ENCODE data around the gene SSBP4.

SSBP4 gene

GRCh38 chr19:18437491-18438330 lies 18.5 kb downstream of the SSBP4 start, which contains the start of gene ISYNA1:
ISYNA1 (minus strand) TSS chr19:18438133; CDS start chr19:18437979, 154 bp downstream.
- Mint-ChIP-seq H3K9me3 (peaks cover 3 to 5% of the 10 kb centered on the region in 2 donors), H3K27ac (peak within 1 kb of the TSS; percentile 76)
- no peak for DNase-seq

GRCh38 chr19:18438331-18439024 lies 19.3 kb downstream of the SSBP4 start:
- Mint-ChIP-seq H3K4me3 (peak overlapping the region; percentile 17 to 83), H3K4me1 (peaks cover 30 to 78% of the 10 kb centered on the region in 2 donors), H3K27ac (peak overlapping the region; percentile 56), H3K27me3 (no peaks in the 10 kb centered on the region), H3K9me3 (peaks cover 3 to 5% of the 10 kb centered on the region in 2 donors), H3K36me3 (peaks cover 12 to 22% of the 10 kb centered on the region in 2 donors)
- DNase-seq (no peak), ATAC-seq (replicated peaks) (no peak)

More at GRCh38 chr19:18437491-18438330, 18.5 kb downstream of the SSBP4 start, which contains the start of gene ISYNA1:
- ATAC-seq (replicated peaks), result peak; percentile 36 to 45
- Mint-ChIP-seq H3K36me3 (peaks cover 6 to 16% of the 10 kb centered on the region in 2 donors), H3K4me3 (peak within 1 kb of the TSS; percentile 77 to 83), H3K27me3 (no peaks in the 10 kb centered on the region), H3K4me1 (peaks cover 31 to 73% of the 10 kb centered on the region in 2 donors)

GRCh38 chr19:18439025-18439909 lies 20.1 kb downstream of the SSBP4 start:
- H3K4me1 Mint-ChIP-seq, result peaks cover 29 to 76% of the 10 kb centered on the region in 2 donors
- ATAC-seq (replicated peaks), result no peak

GRCh38 chr19:18439910-18440237 lies 20.7 kb downstream of the SSBP4 start:
- Mint-ChIP-seq H3K4me3 (no peak overlapping the region), H3K9me3 (peaks cover 3 to 5% of the 10 kb centered on the region in 2 donors), H3K36me3 (peaks cover 18 to 30% of the 10 kb centered on the region in 2 donors), H3K4me1 (peaks cover 26 to 70% of the 10 kb centered on the region in 2 donors), H3K27ac (peak overlapping the region; percentile 81), H3K27me3 (no peaks in the 10 kb centered on the region)
- ATAC-seq (replicated peaks), result no peak
- no peak for DNase-seq

More at GRCh38 chr19:18439025-18439909, 20.1 kb downstream of the SSBP4 start:
- peaks cover 18 to 30% of the 10 kb centered on the region in 2 donors for H3K36me3 Mint-ChIP-seq
- DNase-seq, result no peak
- H3K9me3 Mint-ChIP-seq, result peaks cover 3 to 5% of the 10 kb centered on the region in 2 donors
- no peaks in the 10 kb centered on the region for H3K27me3 Mint-ChIP-seq
- peak overlapping the region; percentile 81 for H3K27ac Mint-ChIP-seq
- H3K4me3 Mint-ChIP-seq, result peak overlapping the region in 1 of 2 donors; percentile 23

- H3K36me3 Mint-ChIP-seq, result peaks cover 18 to 33% of the 10 kb centered on the region in 2 donors
- H3K27me3 Mint-ChIP-seq, result no peaks in the 10 kb centered on the region
- H3K4me1 Mint-ChIP-seq, result peaks cover 25 to 66% of the 10 kb centered on the region in 2 donors
- no peak overlapping the region for H3K4me3 Mint-ChIP-seq
- DNase-seq, result no peak
- H3K27ac Mint-ChIP-seq, result peak overlapping the region; percentile 72
- ATAC-seq (replicated peaks), result peak; percentile 12 to 14
- peaks cover 3 to 5% of the 10 kb centered on the region in 2 donors for H3K9me3 Mint-ChIP-seq
Measured at GRCh38 chr19:18440415-18440877, 21.2 kb downstream of the SSBP4 start.

- Mint-ChIP-seq H3K4me3 (no peak overlapping the region), H3K27me3 (no peaks in the 10 kb centered on the region), H3K9me3 (peaks cover 3 to 5% of the 10 kb centered on the region in 2 donors), H3K36me3 (peaks cover 21 to 33% of the 10 kb centered on the region in 2 donors), H3K4me1 (peaks cover 22 to 59% of the 10 kb centered on the region in 2 donors), H3K27ac (peak overlapping the region; percentile 44)
- ATAC-seq (replicated peaks), result no peak
- DNase-seq, result no peak
Measured at GRCh38 chr19:18440936-18441803, 22.0 kb downstream of the SSBP4 start.

DNA sequence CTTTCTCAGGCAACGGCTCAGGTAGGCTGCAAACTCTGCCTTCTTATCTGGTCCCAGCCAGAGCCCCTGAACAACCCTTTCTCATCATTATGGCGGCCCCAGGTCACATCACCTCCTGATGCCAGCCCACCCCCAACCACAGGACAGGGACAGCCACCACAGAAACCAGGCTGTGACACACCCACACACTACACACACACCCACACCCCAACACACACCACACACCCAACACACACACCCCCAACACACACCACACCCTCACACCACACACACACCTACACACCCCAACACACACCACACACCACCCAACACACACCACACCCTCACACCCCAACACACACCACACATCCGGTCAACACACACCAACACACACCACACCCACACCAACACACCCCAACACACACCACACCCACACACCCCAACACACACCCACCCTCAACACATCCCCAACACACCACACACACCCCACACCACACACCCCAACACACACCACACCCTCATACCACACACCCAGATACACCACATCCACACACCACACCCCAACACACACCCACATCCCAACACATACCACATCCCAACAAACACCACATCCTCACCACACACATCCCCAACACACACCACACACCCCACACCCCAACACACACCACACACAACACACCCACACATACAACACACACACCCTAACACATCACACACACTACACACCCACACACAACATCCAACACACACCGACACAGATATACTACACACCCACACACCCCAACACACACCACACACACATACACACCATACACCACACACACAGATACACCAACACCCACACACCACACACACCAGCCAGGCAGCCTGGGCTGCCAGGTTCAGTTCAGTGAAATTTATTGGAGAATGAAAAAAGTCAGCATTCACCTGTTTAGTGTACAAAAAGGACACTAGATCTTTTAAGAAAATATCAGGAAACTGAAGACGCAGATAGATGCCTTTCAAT lies 22.9 kb downstream of the SSBP4 start:
- peaks cover 27 to 40% of the 10 kb centered on the region in 2 donors for H3K36me3 Mint-ChIP-seq
- H3K4me1 Mint-ChIP-seq, result peaks cover 16 to 53% of the 10 kb centered on the region in 2 donors
- no peaks in the 10 kb centered on the region for H3K27me3 Mint-ChIP-seq
- DNase-seq (no peak), ATAC-seq (replicated peaks) (no peak)
- H3K4me3 Mint-ChIP-seq, result peak overlapping the region; percentile 2 to 46
- H3K9me3 Mint-ChIP-seq, result peaks cover 3 to 5% of the 10 kb centered on the region in 2 donors
- peak overlapping the region; percentile 89 for H3K27ac Mint-ChIP-seq

DNA sequence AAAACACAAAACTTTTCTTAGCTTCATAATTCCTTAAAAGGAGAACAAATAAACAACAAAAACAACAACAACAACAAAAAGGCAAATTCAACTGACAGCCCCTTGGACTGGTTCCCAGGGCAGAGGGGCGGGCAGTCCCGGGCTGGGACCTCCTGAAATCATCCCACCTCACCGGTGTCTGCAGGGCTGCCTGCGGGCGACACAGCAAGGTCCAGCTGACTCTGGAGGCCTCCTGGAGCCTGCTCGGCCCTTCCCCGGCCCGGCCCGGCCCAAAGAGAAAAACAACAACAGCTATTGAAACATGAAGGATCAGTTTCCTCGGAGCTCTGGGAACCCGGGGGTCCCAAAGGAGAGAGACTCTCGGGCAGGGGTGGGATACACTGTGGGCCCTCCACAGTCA lies 23.7 kb downstream of the SSBP4 start:
- Mint-ChIP-seq H3K36me3 (peaks cover 27 to 44% of the 10 kb centered on the region in 2 donors), H3K27me3 (no peaks in the 10 kb centered on the region), H3K27ac (no peak overlapping the region), H3K9me3 (peaks cover 3 to 5% of the 10 kb centered on the region in 2 donors), H3K4me1 (peaks cover 14 to 45% of the 10 kb centered on the region in 2 donors), H3K4me3 (no peak overlapping the region)
- ATAC-seq (replicated peaks), result no peak
- no peak for DNase-seq

DNA sequence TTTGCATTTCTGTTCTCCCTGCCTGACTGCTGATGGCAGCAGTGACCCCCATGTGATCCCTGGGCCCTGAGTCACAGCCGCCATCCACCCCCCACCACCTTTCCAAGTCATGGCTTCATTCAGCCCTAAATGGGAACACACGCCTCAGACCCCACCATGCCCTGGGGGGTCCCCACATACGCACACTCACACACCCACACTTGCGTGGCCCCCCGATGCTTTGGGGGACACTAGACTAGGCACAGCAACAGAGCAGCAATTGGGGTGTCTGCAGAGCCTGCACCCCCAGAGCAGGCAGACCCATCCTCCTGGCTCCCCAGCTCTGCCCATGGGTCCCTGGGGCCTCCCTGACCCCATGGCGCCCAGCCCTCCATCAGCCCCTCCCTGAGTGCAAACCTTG lies 24.2 kb downstream of the SSBP4 start:
- Mint-ChIP-seq H3K36me3 (peaks cover 29 to 47% of the 10 kb centered on the region in 2 donors), H3K4me1 (peaks cover 16 to 41% of the 10 kb centered on the region in 2 donors), H3K27me3 (no peaks in the 10 kb centered on the region), H3K4me3 (no peak overlapping the region), H3K9me3 (peaks cover 3 to 5% of the 10 kb centered on the region in 2 donors), H3K27ac (no peak overlapping the region)
- ATAC-seq (replicated peaks) (no peak), DNase-seq (no peak)

DNA sequence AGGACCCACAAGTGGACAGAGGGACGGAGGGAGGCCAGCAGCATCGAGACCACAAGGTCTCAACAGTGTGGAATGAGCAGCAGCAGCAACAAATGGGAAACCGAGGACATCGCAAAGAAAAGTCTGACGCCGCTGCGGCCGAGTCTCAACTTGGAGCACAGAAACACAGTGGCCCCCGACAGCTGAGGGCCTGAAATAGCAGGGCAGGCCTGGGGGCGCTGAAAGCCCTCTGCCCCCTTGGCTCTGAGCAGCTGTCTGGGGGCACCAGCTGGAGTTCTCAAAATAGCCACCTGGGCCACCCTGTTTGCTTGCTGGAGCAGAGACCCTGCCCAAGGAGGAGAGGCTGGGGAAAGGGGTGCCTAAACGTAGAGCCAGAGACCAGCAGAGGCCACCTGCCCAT lies 24.6 kb downstream of the SSBP4 start:
- peaks cover 17 to 37% of the 10 kb centered on the region in 2 donors for H3K4me1 Mint-ChIP-seq
- DNase-seq, result no peak
- ATAC-seq (replicated peaks), result no peak
- H3K9me3 Mint-ChIP-seq, result peaks cover 3 to 5% of the 10 kb centered on the region in 2 donors
- no peak overlapping the region for H3K4me3 Mint-ChIP-seq
- peak overlapping the region; percentile 51 for H3K27ac Mint-ChIP-seq
- H3K36me3 Mint-ChIP-seq, result peaks cover 33 to 52% of the 10 kb centered on the region in 2 donors
- no peaks in the 10 kb centered on the region for H3K27me3 Mint-ChIP-seq

DNA sequence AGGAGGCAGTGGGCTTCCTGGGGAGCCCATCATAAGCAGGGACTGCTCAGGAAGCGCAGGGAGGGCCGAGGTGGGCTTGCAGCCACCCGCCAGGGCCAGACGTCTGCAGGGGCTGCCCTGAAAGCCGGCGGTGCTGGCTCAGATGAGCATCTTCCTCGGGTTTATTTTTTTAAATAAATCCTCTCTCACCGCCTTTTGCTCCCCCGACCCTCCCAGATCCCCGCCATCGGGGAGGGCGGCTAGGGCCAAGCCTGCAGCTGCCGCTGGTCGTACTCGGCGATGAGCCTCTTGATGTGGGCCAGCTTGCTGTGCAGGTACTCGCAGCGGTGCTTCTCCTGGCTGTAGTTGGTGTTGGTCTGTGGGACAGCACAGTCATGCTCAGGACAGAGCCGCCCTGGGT lies 25.3 kb downstream of the SSBP4 start:
- DNase-seq (no peak), ATAC-seq (replicated peaks) (no peak)
- Mint-ChIP-seq H3K9me3 (peaks cover 3 to 5% of the 10 kb centered on the region in 2 donors), H3K27ac (no peak overlapping the region), H3K27me3 (no peaks in the 10 kb centered on the region), H3K36me3 (peaks cover 37 to 58% of the 10 kb centered on the region in 2 donors), H3K4me3 (no peak overlapping the region), H3K4me1 (peaks cover 17 to 30% of the 10 kb centered on the region in 2 donors)

Data from stimulated activated naive B cell treated with anti-CD40 and anti-IgM and Interleukin-4, amounts not matched to agents 10 μg/mL and 1 μg/mL and 100 μg/mL, for 72 hours (primary cell).